PFSK-1 (cell line): ENCODE data around the gene POU2F2.

Source experiments
- FOXP2 ChIP-seq: optimal IDR thresholded peaks from 2 replicates; pipeline ENCODE3; 2011; ENCODE audit warnings: borderline replicate concordance, control low read depth, inconsistent platforms; ENCODE audit not compliant: insufficient read depth; ENCODE audit errors: extremely low read length, extremely low read depth
- POLR2AphosphoS5 ChIP-seq: IDR thresholded peaks from 2 replicates; pipeline ENCODE4 v1.6.1; 2012; ENCODE audit warnings: low read depth, mild to moderate bottlenecking, control low read depth, low read length, moderate library complexity
- SIN3A ChIP-seq: IDR thresholded peaks from 2 replicates; pipeline ENCODE4 v1.6.1; 2012; ENCODE audit warnings: mild to moderate bottlenecking, low read length, moderate library complexity, borderline replicate concordance; ENCODE audit not compliant: insufficient read depth
- TAF1 ChIP-seq: IDR thresholded peaks from 2 replicates; pipeline ENCODE4 v1.6.1; 2012; ENCODE audit warnings: low read length, control low read depth, borderline replicate concordance; ENCODE audit not compliant: insufficient read depth
- TF ChIP-seq, protein P1 (sequence below), 2 experiments: IDR thresholded peaks; 2 replicates each; pipeline versions ENCODE4 v1.6.1 to v1.8.0; 2011 to 2012; ENCODE audit warnings: low read depth in 2 of 2, low read length in 2 of 2, control low read depth in 1 of 2, inconsistent platforms in 1 of 2, mild to moderate bottlenecking in 1 of 2, moderate library complexity in 1 of 2; ENCODE audit not compliant: insufficient read depth in 1 of 2

The POU2F2 gene

DNA sequence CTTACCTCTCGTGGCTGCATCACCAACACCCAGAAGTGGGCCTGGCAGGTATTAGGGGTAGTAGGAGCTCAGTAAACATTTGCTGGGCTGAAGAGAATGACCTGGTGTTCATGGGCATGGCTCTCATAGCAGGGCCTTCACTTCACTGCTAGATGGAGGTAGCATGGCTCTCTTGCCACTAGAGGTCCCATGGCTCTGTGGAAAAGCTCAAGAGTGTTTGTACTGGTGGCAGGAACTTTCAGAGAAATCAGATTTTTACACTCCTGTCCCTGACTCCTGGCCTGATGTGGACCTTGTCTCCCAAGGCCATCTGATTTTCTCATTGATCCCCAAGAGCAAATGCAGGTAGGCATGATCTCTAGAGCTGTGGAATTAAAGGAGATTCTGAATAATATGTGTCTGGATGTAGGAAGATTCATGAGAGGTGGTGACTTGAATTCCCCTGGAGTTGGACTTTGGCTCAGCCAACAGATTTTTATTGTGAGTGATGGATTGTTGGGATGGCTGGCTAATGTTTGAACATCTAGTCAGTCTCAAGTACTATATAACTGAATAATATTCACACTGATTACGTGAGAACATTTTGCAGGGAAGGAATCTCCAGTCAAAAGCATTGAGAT lies 50.6 kb downstream of the POU2F2 start:
- TF ChIP-seq, protein P1, sequence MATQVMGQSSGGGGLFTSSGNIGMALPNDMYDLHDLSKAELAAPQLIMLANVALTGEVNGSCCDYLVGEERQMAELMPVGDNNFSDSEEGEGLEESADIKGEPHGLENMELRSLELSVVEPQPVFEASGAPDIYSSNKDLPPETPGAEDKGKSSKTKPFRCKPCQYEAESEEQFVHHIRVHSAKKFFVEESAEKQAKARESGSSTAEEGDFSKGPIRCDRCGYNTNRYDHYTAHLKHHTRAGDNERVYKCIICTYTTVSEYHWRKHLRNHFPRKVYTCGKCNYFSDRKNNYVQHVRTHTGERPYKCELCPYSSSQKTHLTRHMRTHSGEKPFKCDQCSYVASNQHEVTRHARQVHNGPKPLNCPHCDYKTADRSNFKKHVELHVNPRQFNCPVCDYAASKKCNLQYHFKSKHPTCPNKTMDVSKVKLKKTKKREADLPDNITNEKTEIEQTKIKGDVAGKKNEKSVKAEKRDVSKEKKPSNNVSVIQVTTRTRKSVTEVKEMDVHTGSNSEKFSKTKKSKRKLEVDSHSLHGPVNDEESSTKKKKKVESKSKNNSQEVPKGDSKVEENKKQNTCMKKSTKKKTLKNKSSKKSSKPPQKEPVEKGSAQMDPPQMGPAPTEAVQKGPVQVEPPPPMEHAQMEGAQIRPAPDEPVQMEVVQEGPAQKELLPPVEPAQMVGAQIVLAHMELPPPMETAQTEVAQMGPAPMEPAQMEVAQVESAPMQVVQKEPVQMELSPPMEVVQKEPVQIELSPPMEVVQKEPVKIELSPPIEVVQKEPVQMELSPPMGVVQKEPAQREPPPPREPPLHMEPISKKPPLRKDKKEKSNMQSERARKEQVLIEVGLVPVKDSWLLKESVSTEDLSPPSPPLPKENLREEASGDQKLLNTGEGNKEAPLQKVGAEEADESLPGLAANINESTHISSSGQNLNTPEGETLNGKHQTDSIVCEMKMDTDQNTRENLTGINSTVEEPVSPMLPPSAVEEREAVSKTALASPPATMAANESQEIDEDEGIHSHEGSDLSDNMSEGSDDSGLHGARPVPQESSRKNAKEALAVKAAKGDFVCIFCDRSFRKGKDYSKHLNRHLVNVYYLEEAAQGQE (IDR thresholded peaks at IDR 0.05; ENCODE audit: insufficient read depth in 1 of 2, low read depth in 2 of 2, low read length in 2 of 2), result no peak
- TF ChIP-seq FOXP2 (no peak), TAF1 (no peak), SIN3A (no peak), POLR2AphosphoS5 (no peak; the same call in 1 of the 2 replicates)

DNA sequence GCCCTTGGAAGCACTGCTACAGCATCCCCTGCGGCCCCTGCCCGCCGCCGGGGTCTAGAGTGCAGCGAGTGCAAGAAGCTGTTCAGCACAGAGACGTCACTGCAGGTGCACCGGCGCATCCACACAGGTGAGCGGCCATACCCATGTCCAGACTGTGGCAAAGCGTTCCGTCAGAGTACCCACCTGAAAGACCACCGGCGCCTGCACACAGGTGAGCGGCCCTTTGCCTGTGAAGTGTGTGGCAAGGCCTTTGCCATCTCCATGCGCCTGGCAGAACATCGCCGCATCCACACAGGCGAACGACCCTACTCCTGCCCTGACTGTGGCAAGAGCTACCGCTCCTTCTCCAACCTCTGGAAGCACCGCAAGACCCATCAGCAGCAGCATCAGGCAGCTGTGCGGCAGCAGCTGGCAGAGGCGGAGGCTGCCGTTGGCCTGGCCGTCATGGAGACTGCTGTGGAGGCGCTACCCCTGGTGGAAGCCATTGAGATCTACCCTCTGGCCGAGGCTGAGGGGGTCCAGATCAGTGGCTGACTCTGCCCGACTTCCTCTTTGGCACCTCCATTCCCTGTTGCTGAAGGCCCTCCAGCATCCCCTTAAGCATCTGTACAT lies 51.4 kb downstream of the POU2F2 start:
- TF ChIP-seq TAF1 (no peak), FOXP2 (no peak), POLR2AphosphoS5 (no peak), SIN3A (no peak)
- TF ChIP-seq, protein P1 (IDR thresholded peaks at IDR 0.05; ENCODE audit: insufficient read depth in 1 of 2, low read depth in 2 of 2, low read length in 2 of 2), result no peak

DNA sequence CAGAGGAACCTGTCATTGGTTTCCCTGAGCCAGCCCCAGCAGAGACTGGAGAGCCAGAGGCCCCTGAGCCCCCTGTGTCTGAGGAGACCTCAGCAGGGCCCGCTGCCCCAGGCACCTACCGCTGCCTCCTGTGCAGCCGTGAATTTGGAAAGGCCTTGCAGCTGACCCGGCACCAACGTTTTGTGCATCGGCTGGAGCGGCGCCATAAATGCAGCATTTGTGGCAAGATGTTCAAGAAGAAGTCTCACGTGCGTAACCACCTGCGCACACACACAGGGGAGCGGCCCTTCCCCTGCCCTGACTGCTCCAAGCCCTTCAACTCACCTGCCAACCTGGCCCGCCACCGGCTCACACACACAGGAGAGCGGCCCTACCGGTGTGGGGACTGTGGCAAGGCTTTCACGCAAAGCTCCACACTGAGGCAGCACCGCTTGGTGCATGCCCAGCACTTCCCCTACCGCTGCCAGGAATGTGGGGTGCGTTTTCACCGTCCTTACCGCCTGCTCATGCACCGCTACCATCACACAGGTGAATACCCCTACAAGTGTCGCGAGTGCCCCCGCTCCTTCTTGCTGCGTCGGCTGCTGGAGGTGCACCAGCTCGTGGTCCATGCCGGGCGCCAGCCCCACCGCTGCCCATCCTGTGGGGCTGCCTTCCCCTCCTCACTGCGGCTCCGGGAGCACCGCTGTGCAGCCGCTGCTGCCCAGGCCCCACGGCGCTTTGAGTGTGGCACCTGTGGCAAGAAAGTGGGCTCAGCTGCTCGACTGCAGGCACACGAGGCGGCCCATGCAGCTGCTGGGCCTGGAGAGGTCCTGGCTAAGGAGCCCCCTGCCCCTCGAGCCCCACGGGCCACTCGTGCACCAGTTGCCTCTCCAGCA lies 52.1 kb downstream of the POU2F2 start:
- TF ChIP-seq SIN3A, result no peak
- no peak for TF ChIP-seq TAF1
- no peak for TF ChIP-seq POLR2AphosphoS5
- no peak for TF ChIP-seq FOXP2
- TF ChIP-seq, protein P1 (IDR thresholded peaks at IDR 0.05; ENCODE audit: insufficient read depth in 1 of 2, low read depth in 2 of 2, low read length in 2 of 2), result no peak

DNA sequence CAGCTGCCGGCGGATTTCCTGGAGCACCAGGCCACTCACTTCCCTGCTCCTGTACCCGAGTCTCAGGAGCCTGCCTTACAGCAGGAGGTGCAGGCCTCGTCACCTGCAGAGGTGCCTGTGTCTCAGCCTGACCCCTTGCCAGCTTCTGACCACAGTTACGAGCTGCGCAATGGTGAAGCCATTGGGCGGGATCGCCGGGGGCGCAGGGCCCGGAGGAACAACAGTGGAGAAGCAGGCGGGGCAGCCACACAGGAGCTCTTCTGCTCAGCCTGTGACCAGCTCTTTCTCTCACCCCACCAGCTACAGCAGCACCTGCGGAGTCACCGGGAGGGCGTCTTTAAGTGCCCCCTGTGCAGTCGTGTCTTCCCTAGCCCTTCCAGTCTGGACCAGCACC lies 53.0 kb downstream of the POU2F2 start:
- TF ChIP-seq POLR2AphosphoS5 (no peak), FOXP2 (no peak), SIN3A (no peak), TAF1 (no peak)
- TF ChIP-seq, protein P1 (IDR thresholded peaks at IDR 0.05; ENCODE audit: insufficient read depth in 1 of 2, low read depth in 2 of 2, low read length in 2 of 2), result no peak
